NCI-H526 treated with DMSO at 0.1 percent for 48 hours (cell line): ENCODE data around the gene CPXM2.

Experiments
- DNase-seq: peaks from one replicate; lab custom pipeline; 2025; lab: John Stamatoyannopoulos, UW

CPXM2 gene

GRCh38 chr10:123848564-123849457 lies 42.8 kb downstream of the CPXM2 start:
- DNase-seq, result no peak

DNA sequence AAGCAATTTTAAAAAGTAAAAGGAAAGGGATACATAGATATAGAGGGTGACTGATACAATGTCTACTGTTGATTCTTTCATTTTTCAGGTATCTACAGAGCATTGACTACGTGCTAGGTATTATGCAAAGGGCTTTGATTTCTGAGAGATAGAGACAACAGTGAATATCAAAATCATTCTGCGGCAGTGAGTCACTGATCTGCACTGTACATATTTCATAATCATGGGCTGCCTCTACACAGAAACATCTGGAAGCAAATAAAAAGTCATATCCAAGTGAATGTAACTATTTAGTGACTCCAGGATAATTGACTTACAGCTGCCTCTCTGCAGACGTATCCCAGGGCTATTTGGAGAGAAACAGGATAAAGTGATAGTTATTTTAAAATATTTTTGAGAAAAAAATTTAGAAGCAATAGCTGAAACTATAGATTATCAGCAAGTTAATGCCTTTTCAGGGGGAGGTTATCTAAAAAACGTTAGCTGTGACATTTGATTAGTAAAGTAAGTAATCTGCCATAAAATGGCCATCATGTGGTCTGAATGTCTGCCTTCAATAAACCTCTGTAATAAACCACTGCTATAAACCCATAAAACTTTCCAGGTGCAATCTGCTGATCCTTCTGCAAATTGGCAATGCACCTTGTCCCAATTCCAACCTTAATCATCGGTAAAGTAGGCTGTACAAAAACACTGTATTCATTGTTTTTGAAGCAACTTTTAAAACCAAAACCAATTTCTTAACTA lies 43.7 kb downstream of the CPXM2 start:
- no peak for DNase-seq

GRCh38 chr10:123843835-123844234 lies 47.8 kb downstream of the CPXM2 start:
- no peak for DNase-seq

- DNase-seq, result no peak
Observed at GRCh38 chr10:123842692-123843385, 48.8 kb downstream of the CPXM2 start.

DNA sequence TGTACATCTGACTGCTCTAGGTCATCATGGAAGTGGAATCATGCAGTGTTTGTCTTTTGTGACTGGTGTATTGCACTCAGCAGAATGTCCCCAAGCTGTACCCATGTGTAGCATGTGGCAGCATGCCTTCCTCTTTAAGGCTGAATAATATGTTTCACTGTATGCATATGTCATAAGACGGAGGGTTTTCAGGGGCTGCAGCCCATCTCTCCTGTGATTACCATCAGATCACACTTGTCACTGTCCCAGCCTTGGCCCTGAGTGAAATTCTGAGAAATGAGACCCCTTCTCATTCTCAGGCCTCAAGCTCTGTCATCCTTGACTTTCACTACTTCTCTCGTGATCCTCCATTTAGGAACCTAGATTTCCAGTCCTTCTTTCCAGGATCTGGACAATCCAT lies 50.0 kb downstream of the CPXM2 start:
- DNase-seq, result no peak

- no peak for DNase-seq
Observed at GRCh38 chr10:123841115-123841514, 50.5 kb downstream of the CPXM2 start.

GRCh38 chr10:123840714-123841113 lies 50.9 kb downstream of the CPXM2 start:
- DNase-seq, result no peak

- no peak for DNase-seq
Observed at GRCh38 chr10:123838596-123839310, 52.9 kb downstream of the CPXM2 start.

- DNase-seq, result no peak
Observed at GRCh38 chr10:123837756-123838155, 53.9 kb downstream of the CPXM2 start.

GRCh38 chr10:123836418-123837145 lies 55.0 kb downstream of the CPXM2 start:
- DNase-seq, result no peak

- DNase-seq, result no peak
Observed at GRCh38 chr10:123835575-123835974, 56.0 kb downstream of the CPXM2 start.

GRCh38 chr10:123833170-123833850 lies 58.3 kb downstream of the CPXM2 start:
- no peak for DNase-seq

DNA sequence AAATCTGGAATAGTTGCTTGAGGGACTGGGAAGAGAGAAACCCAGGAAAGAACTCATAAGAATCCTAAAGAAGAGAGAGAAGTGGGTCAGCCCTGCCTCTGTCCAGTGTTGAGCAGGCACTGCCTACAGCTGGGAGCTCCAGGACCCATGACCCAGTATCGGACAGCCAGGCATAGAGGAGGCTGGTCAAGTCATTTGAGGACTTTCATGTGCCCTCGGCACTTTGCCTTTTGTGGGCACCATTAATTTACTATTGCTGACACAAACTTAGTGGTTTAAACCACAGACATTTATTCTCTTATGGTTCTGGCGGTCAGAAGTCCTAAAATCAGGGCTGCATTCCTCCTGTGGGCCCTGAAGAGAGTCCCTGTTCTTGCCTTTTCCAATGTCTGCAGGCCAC lies 60.3 kb downstream of the CPXM2 start:
- DNase-seq, result no peak

- DNase-seq, result no peak
Observed at GRCh38 chr10:123821136-123821535, 70.5 kb downstream of the CPXM2 start.

DNA sequence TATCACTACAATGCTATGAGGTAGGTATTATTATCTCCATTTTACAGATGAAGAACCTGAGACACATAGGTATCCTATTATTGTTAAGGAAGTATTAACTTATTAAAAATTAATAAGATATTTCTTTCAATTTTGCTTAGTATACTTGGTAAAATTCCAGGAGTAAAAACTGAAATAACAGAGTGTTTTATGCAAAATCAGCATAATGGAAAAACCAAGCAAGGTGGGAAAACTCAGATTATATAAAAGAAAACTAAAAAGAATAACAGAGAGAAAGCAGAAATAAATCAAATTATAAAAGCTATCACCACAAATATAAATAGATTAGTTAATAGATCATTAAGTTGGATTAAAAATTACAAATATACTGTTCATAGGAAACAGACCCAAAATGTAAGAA lies 82.0 kb downstream of the CPXM2 start:
- no peak for DNase-seq

GRCh38 chr10:123808906-123809305 lies 82.7 kb downstream of the CPXM2 start:
- no peak for DNase-seq

GRCh38 chr10:123808286-123808685 lies 83.3 kb downstream of the CPXM2 start:
- DNase-seq, result no peak

GRCh38 chr10:123807444-123808035 lies 84.1 kb downstream of the CPXM2 start:
- DNase-seq, result no peak

DNA sequence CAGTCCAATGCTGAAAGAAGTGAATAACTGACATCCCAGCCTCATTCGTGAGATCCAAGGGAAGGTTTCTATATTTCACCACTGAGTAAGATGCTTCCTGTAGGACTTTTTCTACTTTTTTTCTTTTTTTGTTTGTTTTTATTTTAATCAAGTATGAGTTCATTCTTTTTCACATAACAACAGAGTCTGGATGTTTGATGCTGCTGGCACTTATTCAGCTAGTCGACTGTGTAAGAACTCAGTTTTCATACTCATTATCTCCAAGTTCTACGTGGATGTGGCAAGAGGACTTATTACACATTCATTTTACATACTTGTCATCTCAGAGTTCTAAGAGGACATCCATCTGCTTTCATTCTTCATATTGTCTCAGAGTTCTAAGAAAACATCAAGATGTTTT lies 86.9 kb downstream of the CPXM2 start:
- DNase-seq, result no peak

DNA sequence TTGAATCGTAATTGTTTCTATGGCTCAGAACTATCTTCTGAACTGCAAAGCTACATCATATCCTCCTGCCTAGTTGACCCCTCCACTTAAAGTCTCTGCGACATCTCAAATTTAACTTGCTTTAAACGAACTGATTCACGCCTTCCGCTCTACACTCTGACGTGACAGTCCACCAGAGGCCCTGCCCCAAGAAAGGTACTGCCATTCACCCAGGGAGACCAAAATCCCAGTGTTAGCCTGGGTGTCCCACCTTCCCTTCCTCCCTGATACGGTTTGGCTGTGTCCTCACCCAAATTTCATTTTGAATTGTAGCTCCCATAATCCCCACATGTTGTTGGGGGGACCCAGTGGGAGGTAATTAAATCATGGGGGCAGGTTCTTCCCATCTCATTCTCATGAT lies 90.8 kb downstream of the CPXM2 start:
- DNase-seq, result no peak
